SK-N-SH treated with all-trans-retinoic acid at 6 μM for 48 hours (cell line): ENCODE data around the gene XCL1.
A peak's percentile ranks its signal among the peaks of the same experiment; 100 is the strongest.

ENCODE experiments used
- ATAC-seq: fragments of 200-7000 bp; cut with Tn5 transposase; 3 replicates; pipeline ENCODE4 v1.9.1; 2020; ENCODE audit warnings: mild to moderate bottlenecking, moderate library complexity
- ARNTL ChIP-seq: fragments of 450-650 bp; formaldehyde crosslinking; IDR thresholded peaks from 2 replicates; pipeline ENCODE4 v1.5.0; 2020; ENCODE audit warnings: low read depth, mild to moderate bottlenecking, moderate library complexity, borderline replicate concordance
- BACH2 ChIP-seq: fragments of 250-450 bp; sonication (Bioruptor Pico); IDR thresholded peaks from 2 replicates; pipeline ENCODE4 v1.9.0; 2021; ENCODE audit warnings: mild to moderate bottlenecking, borderline replicate concordance
- CREB5 ChIP-seq: fragments of 250-450 bp; sonication (Bioruptor Pico); IDR thresholded peaks from 2 replicates; pipeline ENCODE4 v1.5.1; 2020; ENCODE audit warnings: low read depth, mild to moderate bottlenecking, moderate library complexity
- CSDC2 ChIP-seq: fragments of 250-450 bp; sonication (Bioruptor Pico); IDR thresholded peaks from 2 replicates; pipeline ENCODE4 v1.5.0; 2020; ENCODE audit warnings: mild to moderate bottlenecking, moderate library complexity
- CSRNP3 ChIP-seq: fragments of 250-450 bp; sonication (Bioruptor Pico); IDR thresholded peaks from 2 replicates; pipeline ENCODE4 v1.5.1; 2021; ENCODE audit warnings: mild to moderate bottlenecking, moderate library complexity
- GLIS3 ChIP-seq: fragments of 250-450 bp; sonication (Bioruptor Pico); IDR thresholded peaks from 2 replicates; pipeline ENCODE4 v1.5.0; 2020; ENCODE audit warnings: mild to moderate bottlenecking, moderate library complexity
- ISL1 ChIP-seq: fragments of 250-450 bp; sonication (Bioruptor Pico); IDR thresholded peaks from 2 replicates; pipeline ENCODE4 v2.1.2; 2022; ENCODE audit warnings: mild to moderate bottlenecking, moderate library complexity
- OSR1 ChIP-seq: fragments of 250-450 bp; sonication (Bioruptor Pico); IDR thresholded peaks from 2 replicates; pipeline ENCODE4 v1.8.0; 2022; ENCODE audit warnings: moderate library complexity, mild to moderate bottlenecking, inconsistent platforms
- POU6F1 ChIP-seq: fragments of 250-450 bp; sonication (Bioruptor Pico); IDR thresholded peaks from 2 replicates; pipeline ENCODE4 v1.8.0; 2021; ENCODE audit warnings: low read depth, mild to moderate bottlenecking, moderate library complexity, borderline replicate concordance
- PPARA ChIP-seq: fragments of 250-450 bp; sonication (Bioruptor Pico); IDR thresholded peaks from 2 replicates; pipeline ENCODE4 v1.5.0; 2020; ENCODE audit warnings: mild to moderate bottlenecking, borderline replicate concordance
- RARB ChIP-seq: fragments of 250-450 bp; sonication (Bioruptor Pico); IDR thresholded peaks from 2 replicates; pipeline ENCODE4 v1.8.0; 2021; ENCODE audit warnings: mild to moderate bottlenecking, moderate library complexity
- SNAI2 ChIP-seq: fragments of 250-450 bp; sonication (Bioruptor Pico); IDR thresholded peaks from 2 replicates; pipeline ENCODE4 v1.5.0; 2020; ENCODE audit warnings: mild to moderate bottlenecking, moderate library complexity
- TCF4 ChIP-seq: fragments of 250-450 bp; sonication (Bioruptor Pico); IDR thresholded peaks from 2 replicates; pipeline ENCODE4 v1.8.0; 2021; ENCODE audit warnings: mild to moderate bottlenecking, moderate library complexity, borderline replicate concordance
- TOX ChIP-seq: fragments of 250-450 bp; sonication (Bioruptor Pico); IDR thresholded peaks from 2 replicates; pipeline ENCODE4 v1.8.0; 2021; ENCODE audit warnings: mild to moderate bottlenecking, moderate library complexity, borderline replicate concordance
- TSHZ2 ChIP-seq: fragments of 250-450 bp; sonication (Bioruptor Pico); IDR thresholded peaks from 2 replicates; pipeline ENCODE4 v1.5.0; 2020; ENCODE audit warnings: mild to moderate bottlenecking, moderate library complexity
- ZC3H10 ChIP-seq: fragments of 250-450 bp; sonication (Bioruptor Pico); IDR thresholded peaks from 2 replicates; pipeline ENCODE4 v1.5.1; 2021; ENCODE audit warnings: mild to moderate bottlenecking, moderate library complexity
- ZFP3 ChIP-seq: fragments of 250-450 bp; sonication (Bioruptor Pico); IDR thresholded peaks from 2 replicates; pipeline ENCODE4 v1.5.0; 2020; ENCODE audit warnings: mild to moderate bottlenecking, moderate library complexity
- ZFP30 ChIP-seq: fragments of 450-650 bp; formaldehyde crosslinking; IDR thresholded peaks from 2 replicates; pipeline ENCODE4 v1.5.0; 2022; ENCODE audit warnings: mild to moderate bottlenecking, moderate library complexity
- ZNF70 ChIP-seq: fragments of 450-650 bp; formaldehyde crosslinking; IDR thresholded peaks from 2 replicates; pipeline ENCODE4 v1.5.0; 2020; ENCODE audit warnings: mild to moderate bottlenecking, moderate library complexity
- ZNF8 ChIP-seq: fragments of 450-650 bp; formaldehyde crosslinking; IDR thresholded peaks from 2 replicates; pipeline ENCODE4 v1.5.0; 2020; ENCODE audit warnings: mild to moderate bottlenecking, moderate library complexity

Gene XCL1

GRCh38 chr1:168617974-168618750 is 41.8 kb downstream of the XCL1 start:
- no peak for TF ChIP-seq OSR1 (CRISPR knock-in tag)
- no peak for TF ChIP-seq ISL1
- TF ChIP-seq ZFP30 (CRISPR knock-in tag), result no peak
- ATAC-seq, result no peak

GRCh38 chr1:168618886-168619285 is 42.5 kb downstream of the XCL1 start:
- no peak for ATAC-seq
- TF ChIP-seq TOX (no peak), CSDC2 (CRISPR knock-in tag) (no peak), ISL1 (no peak), TCF4 (CRISPR knock-in tag) (no peak), RARB (CRISPR knock-in tag) (no peak), ZFP3 (CRISPR knock-in tag) (no peak), ARNTL (no peak), CSRNP3 (CRISPR knock-in tag) (no peak), TSHZ2 (CRISPR knock-in tag) (no peak)

GRCh38 chr1:168621356-168621755 is 45.0 kb downstream of the XCL1 start:
- TF ChIP-seq ZC3H10 (CRISPR knock-in tag), result no peak
- TF ChIP-seq CREB5 (CRISPR knock-in tag), result no peak
- TF ChIP-seq TSHZ2 (CRISPR knock-in tag), result no peak
- no peak for TF ChIP-seq CSDC2 (CRISPR knock-in tag)
- TF ChIP-seq TCF4 (CRISPR knock-in tag), result no peak
- no peak for TF ChIP-seq PPARA
- no peak for TF ChIP-seq GLIS3 (CRISPR knock-in tag)
- TF ChIP-seq POU6F1 (CRISPR knock-in tag), result no peak
- no peak for TF ChIP-seq ARNTL
- TF ChIP-seq RARB (CRISPR knock-in tag), result no peak
- TF ChIP-seq ZNF70 (CRISPR knock-in tag), result no peak
- TF ChIP-seq ZNF8 (CRISPR knock-in tag), result no peak
- no peak for TF ChIP-seq OSR1 (CRISPR knock-in tag)
- no peak for TF ChIP-seq ZFP30 (CRISPR knock-in tag)
- no peak for TF ChIP-seq ISL1
- no peak for TF ChIP-seq BACH2 (CRISPR knock-in tag)
- no peak for TF ChIP-seq SNAI2
- TF ChIP-seq, all 23 proteins: peak for 0
- peak; percentile 88 for ATAC-seq
